ENCODE results near the gene RFC5.

The RFC5 gene

GRCh38 chr12:118059341-118060191 lies 43.1 kb downstream of the RFC5 start (continued):
- TF ChIP-seq ZBTB49 (tag by site-specific recombination; IDR thresholded peaks at IDR 0.05; ENCODE audit: low read depth) (no peak), ZNF155 (tag by site-specific recombination; IDR thresholded peaks at IDR 0.05) (no peak), ZNF670 (tag by site-specific recombination; IDR thresholded peaks at IDR 0.05; ENCODE audit: low read depth) (no peak), ZNF521 (tag by site-specific recombination; IDR thresholded peaks at IDR 0.05) (no peak), REPIN1 (tag by site-specific recombination; IDR thresholded peaks at IDR 0.05; ENCODE audit: low read depth) (no peak), ZNF544 (tag by site-specific recombination; IDR thresholded peaks at IDR 0.05) (no peak), ZNF18 (tag by site-specific recombination; IDR thresholded peaks at IDR 0.05) (peak; percentile 34; the same call in 1 of the 2 replicates), ZNF645 (tag by site-specific recombination; IDR thresholded peaks at IDR 0.05) (no peak), MYNN (tag by site-specific recombination; IDR thresholded peaks at IDR 0.05; ENCODE audit: borderline replicate concordance) (no peak), ZNF76 (tag by site-specific recombination; IDR thresholded peaks at IDR 0.05; ENCODE audit: borderline replicate concordance, low read depth) (no peak), ZNF302 (tag by site-specific recombination; IDR thresholded peaks at IDR 0.05; ENCODE audit: low read depth) (no peak), ZNF514 (tag by site-specific recombination; IDR thresholded peaks at IDR 0.05) (no peak), ZNF704 (tag by site-specific recombination; IDR thresholded peaks at IDR 0.05) (no peak), ZNF596 (tag by site-specific recombination; IDR thresholded peaks at IDR 0.05) (no peak), ZNF366 (tag by site-specific recombination; conservative IDR thresholded peaks at IDR 0.05) (no peak), ZNF785 (tag by site-specific recombination; IDR thresholded peaks at IDR 0.05) (no peak), ZNF416 (tag by site-specific recombination; IDR thresholded peaks at IDR 0.05) (no peak), ZNF239 (tag by site-specific recombination; IDR thresholded peaks at IDR 0.05) (no peak), BCL11A (tag by site-specific recombination; IDR thresholded peaks at IDR 0.05; ENCODE audit: low read depth) (no peak), ZNF510 (tag by site-specific recombination; IDR thresholded peaks at IDR 0.05; ENCODE audit: insufficient replicate concordance) (no peak), REST (tag by site-specific recombination; IDR thresholded peaks at IDR 0.05) (no peak), ZSCAN18 (tag by site-specific recombination; IDR thresholded peaks at IDR 0.05) (no peak), ZNF121 (tag by site-specific recombination; IDR thresholded peaks at IDR 0.05) (no peak)
